ENCODE measurements around the gene RAI14. TPM values are rescaled to one million over a fixed set of nuclear protein-coding genes. Genes with fewer than 3 reads are reported as not detected.

RAI14 gene
- total RNA-seq, 1 donor from 2014 or later = 1.1 TPM

GRCh38 chr5:34849253-34849652 is 193.1 kb downstream of the RAI14 start:
- Mint-ChIP-seq H3K27me3 (peaks cover 5% of the 10 kb centered on the region), H3K36me3 (ENCODE audit: low read depth) (no peaks in the 10 kb centered on the region), H3K27ac (no peak overlapping the region), H3K9me3 (no peaks in the 10 kb centered on the region), H3K4me3 (no peak overlapping the region), H3K4me1 (peaks cover under 1% of the 10 kb centered on the region)
- intact Hi-C loops (cut with micrococcal nuclease) = no loop called here
- CTCF ChIA-PET = no interaction called here
- no peak for DNase-seq
- TF ChIP-seq, protein P1, sequence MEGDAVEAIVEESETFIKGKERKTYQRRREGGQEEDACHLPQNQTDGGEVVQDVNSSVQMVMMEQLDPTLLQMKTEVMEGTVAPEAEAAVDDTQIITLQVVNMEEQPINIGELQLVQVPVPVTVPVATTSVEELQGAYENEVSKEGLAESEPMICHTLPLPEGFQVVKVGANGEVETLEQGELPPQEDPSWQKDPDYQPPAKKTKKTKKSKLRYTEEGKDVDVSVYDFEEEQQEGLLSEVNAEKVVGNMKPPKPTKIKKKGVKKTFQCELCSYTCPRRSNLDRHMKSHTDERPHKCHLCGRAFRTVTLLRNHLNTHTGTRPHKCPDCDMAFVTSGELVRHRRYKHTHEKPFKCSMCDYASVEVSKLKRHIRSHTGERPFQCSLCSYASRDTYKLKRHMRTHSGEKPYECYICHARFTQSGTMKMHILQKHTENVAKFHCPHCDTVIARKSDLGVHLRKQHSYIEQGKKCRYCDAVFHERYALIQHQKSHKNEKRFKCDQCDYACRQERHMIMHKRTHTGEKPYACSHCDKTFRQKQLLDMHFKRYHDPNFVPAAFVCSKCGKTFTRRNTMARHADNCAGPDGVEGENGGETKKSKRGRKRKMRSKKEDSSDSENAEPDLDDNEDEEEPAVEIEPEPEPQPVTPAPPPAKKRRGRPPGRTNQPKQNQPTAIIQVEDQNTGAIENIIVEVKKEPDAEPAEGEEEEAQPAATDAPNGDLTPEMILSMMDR (IDR thresholded peaks at IDR 0.05) = no peak
- POLR2A ChIA-PET = interaction anchor here (1.5 kb wide), 1 partner anchor 10 kb away, joined by 4 read pairs; the partner anchor contains the start of gene TTC23L
- ATAC-seq (ENCODE audit: low read depth) = no peak

DNA sequence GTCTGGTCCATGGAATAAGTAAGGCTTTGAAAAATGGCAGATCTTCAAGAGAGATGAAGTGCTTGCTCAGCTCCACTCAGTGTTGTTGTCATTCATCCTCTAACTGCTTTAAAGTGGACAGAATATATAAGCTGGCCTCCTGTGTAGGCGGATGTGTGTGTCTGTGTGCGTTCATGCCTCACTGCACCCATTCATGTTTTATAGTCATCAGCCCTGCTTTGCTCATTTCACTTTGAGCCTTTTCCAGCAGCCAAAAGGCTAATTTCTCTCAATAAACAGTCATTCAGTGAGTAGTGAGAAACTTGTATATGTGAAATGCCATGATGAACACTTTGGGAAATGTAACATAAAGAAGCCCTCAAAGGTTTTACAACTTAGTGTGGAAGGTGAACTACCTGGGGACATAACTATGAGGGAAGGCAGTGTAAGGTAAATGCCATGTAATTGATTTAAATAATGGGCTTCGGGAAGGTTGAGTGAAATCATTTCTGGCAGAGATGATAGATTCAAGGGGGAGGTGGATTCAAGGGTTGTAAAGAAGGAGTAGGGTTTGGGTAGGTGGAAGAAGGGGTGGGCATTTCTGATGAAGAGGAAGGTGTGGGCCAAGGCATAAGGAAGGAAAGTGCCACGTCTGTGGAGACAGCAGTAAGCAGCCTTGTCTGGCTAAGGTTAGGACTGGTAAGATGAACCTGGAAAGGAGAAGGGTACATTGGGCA is 198.5 kb downstream of the RAI14 start:
- Mint-ChIP-seq H3K36me3 (ENCODE audit: low read depth) (no peaks in the 10 kb centered on the region), H3K4me3 (no peak overlapping the region), H3K9me3 (no peaks in the 10 kb centered on the region), H3K4me1 (peaks cover 6% of the 10 kb centered on the region), H3K27me3 (peaks cover 2% of the 10 kb centered on the region), H3K27ac (no peak overlapping the region)
- intact Hi-C loops (cut with micrococcal nuclease) = no loop called here
- DNase-seq (no peak), ATAC-seq (ENCODE audit: low read depth) (no peak)
- POLR2A ChIA-PET = no interaction called here
- CTCF ChIA-PET = no interaction called here
- TF ChIP-seq, protein P1 (IDR thresholded peaks at IDR 0.05) = no peak

GRCh38 chr5:34857161-34857560 is 201.0 kb downstream of the RAI14 start:
- intact Hi-C loops (cut with micrococcal nuclease) = no loop called here
- H3K27me3 Mint-ChIP-seq = no peaks in the 10 kb centered on the region
- POLR2A ChIA-PET = no interaction called here
- CTCF ChIA-PET = no interaction called here
- no peak overlapping the region for H3K4me3 Mint-ChIP-seq
- H3K9me3 Mint-ChIP-seq = no peaks in the 10 kb centered on the region
- peaks cover 6% of the 10 kb centered on the region for H3K4me1 Mint-ChIP-seq
- H3K36me3 Mint-ChIP-seq (ENCODE audit: low read depth) = no peaks in the 10 kb centered on the region
- no peak overlapping the region for H3K27ac Mint-ChIP-seq
- no peak for DNase-seq
- ATAC-seq (ENCODE audit: low read depth) = no peak
- TF ChIP-seq, protein P1 (IDR thresholded peaks at IDR 0.05) = no peak

GRCh38 chr5:34857894-34858293 is 201.8 kb downstream of the RAI14 start:
- Mint-ChIP-seq H3K4me1 (peaks cover 6% of the 10 kb centered on the region), H3K27ac (no peak overlapping the region), H3K36me3 (ENCODE audit: low read depth) (no peaks in the 10 kb centered on the region), H3K9me3 (no peaks in the 10 kb centered on the region), H3K4me3 (no peak overlapping the region), H3K27me3 (no peaks in the 10 kb centered on the region)
- ChIA-PET CTCF (no interaction called here), POLR2A (no interaction called here)
- ATAC-seq (ENCODE audit: low read depth) (no peak), DNase-seq (no peak)
- intact Hi-C loops (cut with micrococcal nuclease) = no loop called here
- TF ChIP-seq, protein P1 (IDR thresholded peaks at IDR 0.05) = no peak

DNA sequence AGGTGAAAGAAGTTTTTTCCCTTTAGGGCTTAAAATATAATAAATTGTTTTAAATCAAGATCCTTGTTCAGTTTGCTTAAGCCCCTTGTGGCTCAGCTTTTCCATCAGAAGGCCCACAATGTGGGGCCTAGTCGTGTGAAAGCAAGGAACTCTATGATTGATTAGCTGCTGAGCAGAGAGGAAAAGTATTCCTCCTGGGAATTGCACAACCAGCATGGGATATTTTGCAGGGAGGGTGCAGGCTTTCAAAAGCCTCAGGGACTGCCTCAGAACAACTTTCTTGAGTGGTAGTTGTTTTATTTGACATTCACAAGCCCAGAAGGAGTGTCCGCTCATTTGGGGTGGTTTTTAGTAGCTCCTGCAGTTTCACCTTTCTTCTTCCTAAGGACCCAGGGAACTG is 202.7 kb downstream of the RAI14 start:
- ATAC-seq (ENCODE audit: low read depth) = no peak
- no peak for DNase-seq
- POLR2A ChIA-PET = no interaction called here
- CTCF ChIA-PET = no interaction called here
- peaks cover 6% of the 10 kb centered on the region for H3K4me1 Mint-ChIP-seq
- H3K9me3 Mint-ChIP-seq = no peaks in the 10 kb centered on the region
- intact Hi-C loops (cut with micrococcal nuclease) = no loop called here
- TF ChIP-seq, protein P1 (IDR thresholded peaks at IDR 0.05) = no peak
- H3K27ac Mint-ChIP-seq = no peak overlapping the region
- H3K27me3 Mint-ChIP-seq = no peaks in the 10 kb centered on the region
- H3K4me3 Mint-ChIP-seq = no peak overlapping the region
- H3K36me3 Mint-ChIP-seq (ENCODE audit: low read depth) = no peaks in the 10 kb centered on the region

All from activated B cell treated with CpG ODN at 0.5 μM for 24 hours (primary cell).